GM12801 (cell line): ENCODE measurements around the gene PSMD5.

Source experiments
- CTCF ChIP-seq: IDR thresholded peaks from one replicate; pipeline ENCODE4 v1.5.1; 2011; ENCODE audit warnings: control low read depth; ENCODE audit not compliant: insufficient read length; ENCODE audit errors: extremely low read depth

PSMD5 gene

GRCh38 chr9:120886490-120886967 is 43.8 kb upstream of the PSMD5 start:
- TF ChIP-seq CTCF = no peak

- TF ChIP-seq CTCF = no peak
Measured at GRCh38 chr9:120885958-120886357, 43.2 kb upstream of the PSMD5 start.

- no peak for TF ChIP-seq CTCF
Measured at GRCh38 chr9:120885457-120885856, 42.7 kb upstream of the PSMD5 start.

GRCh38 chr9:120883608-120883996 is 40.9 kb upstream of the PSMD5 start:
- TF ChIP-seq CTCF = no peak

- TF ChIP-seq CTCF = no peak
Measured at GRCh38 chr9:120882935-120883607, 40.3 kb upstream of the PSMD5 start.

GRCh38 chr9:120879446-120879845 is 36.7 kb upstream of the PSMD5 start:
- no peak for TF ChIP-seq CTCF

GRCh38 chr9:120878188-120879130 is 35.7 kb upstream of the PSMD5 start:
- no peak for TF ChIP-seq CTCF
